ENCODE data around the gene ANO2.
"Not testable (repeated sequence)": the region's sequence is repeated elsewhere in the genome, so short reads cannot be mapped to it uniquely, and the experiment has no call there.

The ANO2 gene

GRCh38 chr12:5884285-5884684, 60.8 kb downstream of the ANO2 start:
- DNase-seq, result no peak

DNA sequence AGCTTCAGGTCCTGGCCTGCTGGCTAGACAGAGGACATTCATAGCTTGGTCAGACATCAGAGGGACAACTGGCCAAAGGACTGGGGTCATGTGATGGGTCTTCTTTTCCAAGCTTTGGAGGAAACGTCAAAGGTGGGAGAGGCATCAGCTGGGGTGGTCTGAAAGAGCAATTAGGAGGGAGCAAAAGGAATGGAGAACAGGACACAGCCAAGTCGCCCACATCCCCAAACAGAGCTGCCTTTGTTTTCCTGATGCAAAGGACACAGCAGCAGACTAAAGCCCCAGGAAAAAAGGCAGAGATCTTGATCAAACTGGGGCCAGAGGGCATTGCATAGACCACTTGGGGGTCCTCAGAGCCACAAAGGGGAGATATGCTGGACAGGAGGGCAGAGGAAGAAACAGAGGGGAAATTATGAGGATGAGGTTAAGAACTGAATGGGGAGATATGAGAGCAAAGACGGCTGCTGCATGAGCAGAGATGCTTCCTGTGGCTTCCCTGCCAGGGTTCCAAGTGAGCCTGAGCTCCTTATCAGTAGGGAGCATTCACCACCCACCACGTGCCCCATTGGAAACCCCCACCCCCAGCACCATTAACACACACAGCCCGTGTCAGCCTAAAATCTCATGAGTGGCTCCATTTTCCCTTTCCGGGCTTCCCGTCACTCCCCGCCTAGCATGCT, 62.4 kb downstream of the ANO2 start:
- DNase-seq, result no peak

- DNase-seq, result no peak
Measured at GRCh38 chr12:5881666-5882065, 63.4 kb downstream of the ANO2 start.

DNA sequence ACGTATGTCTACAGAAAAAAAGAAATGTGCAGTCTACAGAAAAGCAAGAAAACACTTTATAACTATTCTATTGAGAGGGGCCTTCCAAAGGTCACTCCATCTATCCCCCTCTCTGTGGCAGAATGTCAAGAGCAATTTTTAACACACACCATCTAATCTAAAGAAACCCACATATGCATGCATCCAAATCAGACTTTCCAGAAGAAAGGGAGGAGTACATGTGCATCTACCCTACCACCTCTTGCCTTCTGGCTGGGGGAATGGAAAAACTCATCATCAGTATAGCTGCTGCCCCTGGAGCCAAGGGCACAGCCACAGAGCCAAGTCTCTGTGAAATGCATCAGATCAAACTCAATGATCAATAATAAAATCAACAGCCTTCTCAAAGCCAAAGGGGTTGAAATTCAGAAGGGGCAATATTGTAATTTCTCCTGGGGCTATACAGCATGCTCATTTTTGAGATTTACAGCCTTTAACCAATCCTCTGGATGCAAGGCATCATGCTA, 63.9 kb downstream of the ANO2 start:
- no peak for DNase-seq

DNA sequence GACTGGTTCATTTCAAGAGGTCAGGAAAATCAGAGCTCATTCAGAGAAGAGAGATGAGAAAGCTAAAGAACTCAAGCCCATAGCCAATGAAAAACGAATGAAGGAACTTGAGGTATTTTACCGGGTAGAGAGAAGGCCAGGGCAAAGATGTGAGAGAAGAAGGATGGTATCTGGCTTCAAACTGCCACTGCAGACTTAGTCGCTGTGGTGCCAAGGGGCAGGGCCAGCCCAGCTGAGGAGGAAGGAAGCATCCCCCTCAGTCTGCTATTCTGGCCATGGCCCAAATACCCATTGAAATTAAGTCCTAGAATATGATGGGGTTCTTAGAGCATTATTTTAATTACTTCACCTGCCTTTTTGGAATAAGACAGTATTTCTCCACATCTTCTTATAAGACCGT, 69.2 kb downstream of the ANO2 start:
- no peak for DNase-seq

GRCh38 chr12:5874514-5874913, 70.5 kb downstream of the ANO2 start:
- DNase-seq, result no peak

- no peak for DNase-seq
Measured at GRCh38 chr12:5873281-5873919, 71.7 kb downstream of the ANO2 start.

DNA sequence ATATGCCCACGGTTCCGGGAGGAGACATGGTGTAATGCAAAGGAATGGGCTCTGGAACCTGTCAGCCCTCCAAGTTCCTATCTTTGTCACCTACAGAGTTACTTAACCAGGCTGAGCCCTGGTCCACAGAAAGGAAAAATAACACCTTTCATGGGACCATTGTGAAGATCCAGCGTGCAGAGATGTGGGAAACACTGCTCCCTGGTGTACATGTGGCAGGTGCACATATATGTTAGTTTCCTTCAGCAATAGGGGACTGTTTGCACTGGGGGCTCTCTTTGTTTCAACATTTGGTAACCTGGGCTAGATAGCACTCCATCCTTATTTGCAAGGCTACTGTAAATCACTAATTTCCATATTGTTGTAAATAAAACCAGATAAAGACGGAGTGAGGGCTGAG, 72.3 kb downstream of the ANO2 start:
- DNase-seq, result no peak

DNA sequence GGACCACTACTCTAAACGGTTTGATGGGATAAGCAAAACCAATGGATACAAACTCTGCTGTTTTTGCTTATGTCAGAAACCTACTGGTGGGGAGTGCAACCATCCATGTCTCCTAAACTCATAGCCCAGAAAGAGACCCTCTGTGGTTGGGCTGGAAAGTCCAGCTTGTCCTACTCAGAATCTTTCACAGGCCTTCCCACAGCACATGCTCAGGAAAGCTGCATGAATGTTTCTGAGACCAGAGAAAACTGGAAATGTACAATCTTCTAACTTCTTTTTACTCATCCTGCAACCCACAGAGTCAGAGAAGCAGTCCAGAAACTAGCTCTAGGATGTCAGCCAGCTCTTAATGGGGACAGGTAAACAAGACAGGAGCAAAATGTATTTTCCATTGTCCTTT, 73.3 kb downstream of the ANO2 start:
- no peak for DNase-seq

- no peak for DNase-seq
Measured at GRCh38 chr12:5870183-5870582, 74.9 kb downstream of the ANO2 start.

DNA sequence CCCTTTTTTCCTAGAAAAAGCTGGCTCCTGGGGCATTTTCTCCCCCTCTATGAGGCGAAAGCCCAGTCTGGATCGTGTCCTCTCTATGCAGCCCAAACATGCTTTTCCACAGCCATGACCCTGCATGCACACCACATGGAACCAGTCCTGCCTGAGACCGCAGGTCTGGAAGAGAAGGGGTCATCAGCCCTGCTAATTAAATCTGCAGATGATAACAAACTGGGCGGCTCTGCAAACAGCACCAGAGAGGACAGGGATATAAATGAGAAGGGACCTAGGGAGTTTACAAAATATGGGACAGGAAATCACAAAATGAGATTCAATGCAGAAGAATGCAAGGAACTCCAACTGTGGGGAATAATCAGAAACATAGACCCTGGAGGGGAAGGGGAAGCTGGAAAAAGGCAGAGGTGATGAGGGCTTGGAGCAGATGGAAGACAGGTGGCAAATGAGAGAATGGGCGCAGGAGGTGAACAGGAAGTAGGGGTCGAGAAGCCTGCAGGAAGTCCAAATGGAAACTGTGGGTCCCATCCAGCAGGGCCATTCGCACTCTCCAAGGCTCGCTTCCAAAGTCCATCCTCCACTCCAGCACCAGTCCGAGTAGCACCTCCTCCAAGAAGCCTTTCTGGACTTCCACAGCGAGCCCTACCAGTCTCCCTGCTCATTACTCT, 76.3 kb downstream of the ANO2 start:
- DNase-seq, result no peak

GRCh38 chr12:5865397-5865796, 79.7 kb downstream of the ANO2 start:
- DNase-seq, result no peak

DNA sequence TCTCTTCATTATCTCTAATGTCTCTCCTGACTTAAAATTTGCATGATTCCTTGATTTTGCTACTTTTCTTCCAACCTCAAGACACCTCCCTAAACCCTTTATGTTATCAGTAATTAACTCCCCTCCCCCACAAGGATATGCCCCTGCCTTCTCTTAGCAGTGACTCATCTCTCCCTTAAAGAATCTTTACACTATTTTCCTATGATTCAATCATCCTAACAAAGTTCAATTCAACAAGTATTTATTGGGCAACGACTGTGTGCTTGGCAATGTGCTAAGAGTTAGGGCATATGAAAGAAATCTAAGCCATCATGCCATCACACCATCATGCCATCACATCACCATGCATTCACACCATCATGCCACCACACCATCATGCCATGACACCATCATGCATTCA, 80.1 kb downstream of the ANO2 start:
- no peak for DNase-seq

GRCh38 chr12:5864301-5864700, 80.8 kb downstream of the ANO2 start:
- no peak for DNase-seq

GRCh38 chr12:5861416-5861815, 83.6 kb downstream of the ANO2 start:
- DNase-seq, result no peak

GRCh38 chr12:5856692-5857091, 88.4 kb downstream of the ANO2 start:
- no peak for DNase-seq

- DNase-seq, result no peak
Measured at GRCh38 chr12:5846950-5847349, 98.1 kb downstream of the ANO2 start.

DNA sequence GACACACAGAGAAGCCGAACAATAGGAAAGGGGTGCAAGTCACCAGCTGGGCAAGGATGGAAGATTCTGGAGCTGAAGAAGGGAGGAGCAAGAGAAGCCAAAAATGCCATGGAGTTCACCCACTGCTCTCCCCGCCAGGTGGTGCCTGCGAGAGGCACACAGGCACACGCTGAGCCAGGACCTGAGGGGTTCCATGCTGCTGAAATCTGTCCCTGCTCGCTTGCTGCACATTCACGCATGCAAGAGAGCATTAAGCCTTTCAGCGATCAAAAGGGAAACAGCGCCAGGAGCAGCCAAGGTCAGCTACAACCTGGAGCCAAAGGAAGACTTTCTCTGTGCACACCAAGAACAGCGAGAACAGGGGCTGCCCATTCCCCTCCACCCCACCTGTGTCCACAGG, 104.1 kb downstream of the ANO2 start:
- no peak for DNase-seq

- DNase-seq, result no peak
Measured at GRCh38 chr12:5830111-5830510, 114.9 kb downstream of the ANO2 start.

- no peak for DNase-seq
Measured at GRCh38 chr12:5827591-5827990, 117.5 kb downstream of the ANO2 start.

- DNase-seq, result not testable (repeated sequence)
Measured at GRCh38 chr12:5825761-5826160, 119.3 kb downstream of the ANO2 start.

DNA sequence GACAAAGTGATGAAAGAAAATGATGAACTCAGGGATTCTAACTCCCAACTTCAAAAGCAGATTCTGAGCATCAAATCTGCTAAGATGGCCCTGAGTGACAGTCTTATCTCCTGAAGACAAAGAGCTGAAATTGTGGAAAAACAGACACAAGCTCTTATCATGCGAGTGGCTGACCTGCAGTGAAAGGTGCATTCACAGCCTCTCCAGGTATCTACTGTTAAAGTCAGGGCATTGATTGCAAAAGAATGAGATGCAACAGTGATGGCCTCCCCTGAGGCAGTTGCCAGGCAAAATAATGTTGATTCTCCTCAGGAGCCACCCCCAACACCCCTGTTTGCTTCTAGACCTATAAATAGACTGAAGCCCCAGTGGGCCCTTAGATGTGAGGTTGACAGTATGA, 126.2 kb downstream of the ANO2 start:
- DNase-seq, result not testable (repeated sequence)

- DNase-seq, result no peak
Measured at GRCh38 chr12:5817246-5817645, 127.8 kb downstream of the ANO2 start.

DNA sequence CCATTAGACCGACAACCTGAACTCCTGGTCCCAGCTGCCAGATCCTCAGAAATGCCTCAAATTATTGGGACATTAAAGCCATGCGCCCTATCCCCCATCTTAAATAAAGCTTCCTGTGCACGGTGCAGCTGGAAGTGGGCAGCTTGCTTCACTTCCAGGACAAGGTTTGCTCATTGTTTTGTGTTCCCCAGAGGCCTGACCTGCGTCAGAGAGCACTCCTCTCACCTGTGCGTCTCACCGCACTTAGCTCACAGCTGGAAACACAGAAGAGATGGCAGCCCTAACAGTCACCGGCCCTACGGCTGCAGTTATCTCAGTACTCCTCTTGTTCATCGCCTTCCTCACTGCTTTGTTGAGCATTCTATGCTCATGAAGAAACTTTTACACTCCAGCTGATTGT, 135.5 kb downstream of the ANO2 start:
- DNase-seq, result no peak
